RWPE1 (cell line): Measurements from ENCODE around the gene WNT8B.

Source experiments
- CTCF ChIA-PET: fragments of 350-600 bp; sonication (Branson Sonifier 250); formaldehyde crosslinking; extraction: SDS; loops from one replicate; lab custom pipeline; 2021; lab: Yijun Ruan, JAX
- POLR2A ChIA-PET: fragments of 400-600 bp; formaldehyde crosslinking; extraction: SDS; loops from one replicate; lab custom pipeline; 2020; ENCODE audit warnings: antibody characterized with exemption; ENCODE audit not compliant: low non-redundant PET; lab: Yijun Ruan, JAX
- DNase-seq: peaks from one replicate; pipeline ENCODE4 v3.0.0; 2012; ENCODE audit warnings: low spot score
- H3K27ac ChIP-seq: fragments of 450-650 bp; 2 replicates; pipeline ENCODE4 v1.5.1; 2017
- TF ChIP-seq, protein P1 (sequence below): fragments of 450-650 bp; conservative IDR thresholded peaks from 2 replicates; pipeline ENCODE4 v1.5.1; 2017; ENCODE audit warnings: low read depth, mild to moderate bottlenecking

WNT8B gene

DNA sequence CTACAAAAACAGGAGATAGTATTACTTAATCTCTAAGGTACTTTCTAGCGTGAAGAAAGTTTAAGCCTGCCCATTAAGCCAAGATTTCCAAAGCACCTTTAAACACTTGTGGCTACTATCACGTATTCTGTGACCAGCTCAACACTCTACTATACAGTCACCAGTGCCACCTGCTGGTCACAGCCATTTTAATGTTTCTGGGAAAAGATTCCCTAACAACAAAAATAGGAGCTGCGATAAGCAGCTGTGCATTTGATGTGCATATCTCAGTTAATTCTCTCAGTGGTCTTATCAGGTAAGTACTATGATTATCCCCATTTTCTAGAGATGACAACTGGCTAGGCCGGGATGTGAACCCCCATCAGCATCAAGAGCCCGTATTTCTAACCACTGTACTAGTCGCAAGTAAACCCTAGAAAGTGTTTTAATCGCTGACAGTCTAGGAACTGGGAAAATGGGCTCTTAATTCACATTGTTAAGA, 56.0 kb downstream of the WNT8B start:
- ChIA-PET POLR2A (no interaction called here), CTCF (interaction anchor here (0.5 to 2.5 kb wide), 37 partner anchors 9 to 1663 kb away, joined by 3 to 32 read pairs (median 4); partner anchors contain the start of genes HIF1AN and NDUFB8)
- TF ChIP-seq, protein P1, sequence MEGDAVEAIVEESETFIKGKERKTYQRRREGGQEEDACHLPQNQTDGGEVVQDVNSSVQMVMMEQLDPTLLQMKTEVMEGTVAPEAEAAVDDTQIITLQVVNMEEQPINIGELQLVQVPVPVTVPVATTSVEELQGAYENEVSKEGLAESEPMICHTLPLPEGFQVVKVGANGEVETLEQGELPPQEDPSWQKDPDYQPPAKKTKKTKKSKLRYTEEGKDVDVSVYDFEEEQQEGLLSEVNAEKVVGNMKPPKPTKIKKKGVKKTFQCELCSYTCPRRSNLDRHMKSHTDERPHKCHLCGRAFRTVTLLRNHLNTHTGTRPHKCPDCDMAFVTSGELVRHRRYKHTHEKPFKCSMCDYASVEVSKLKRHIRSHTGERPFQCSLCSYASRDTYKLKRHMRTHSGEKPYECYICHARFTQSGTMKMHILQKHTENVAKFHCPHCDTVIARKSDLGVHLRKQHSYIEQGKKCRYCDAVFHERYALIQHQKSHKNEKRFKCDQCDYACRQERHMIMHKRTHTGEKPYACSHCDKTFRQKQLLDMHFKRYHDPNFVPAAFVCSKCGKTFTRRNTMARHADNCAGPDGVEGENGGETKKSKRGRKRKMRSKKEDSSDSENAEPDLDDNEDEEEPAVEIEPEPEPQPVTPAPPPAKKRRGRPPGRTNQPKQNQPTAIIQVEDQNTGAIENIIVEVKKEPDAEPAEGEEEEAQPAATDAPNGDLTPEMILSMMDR, result peak; percentile 78
- DNase-seq, result peak; percentile 58
- H3K27ac ChIP-seq, result no peak overlapping the region

DNA sequence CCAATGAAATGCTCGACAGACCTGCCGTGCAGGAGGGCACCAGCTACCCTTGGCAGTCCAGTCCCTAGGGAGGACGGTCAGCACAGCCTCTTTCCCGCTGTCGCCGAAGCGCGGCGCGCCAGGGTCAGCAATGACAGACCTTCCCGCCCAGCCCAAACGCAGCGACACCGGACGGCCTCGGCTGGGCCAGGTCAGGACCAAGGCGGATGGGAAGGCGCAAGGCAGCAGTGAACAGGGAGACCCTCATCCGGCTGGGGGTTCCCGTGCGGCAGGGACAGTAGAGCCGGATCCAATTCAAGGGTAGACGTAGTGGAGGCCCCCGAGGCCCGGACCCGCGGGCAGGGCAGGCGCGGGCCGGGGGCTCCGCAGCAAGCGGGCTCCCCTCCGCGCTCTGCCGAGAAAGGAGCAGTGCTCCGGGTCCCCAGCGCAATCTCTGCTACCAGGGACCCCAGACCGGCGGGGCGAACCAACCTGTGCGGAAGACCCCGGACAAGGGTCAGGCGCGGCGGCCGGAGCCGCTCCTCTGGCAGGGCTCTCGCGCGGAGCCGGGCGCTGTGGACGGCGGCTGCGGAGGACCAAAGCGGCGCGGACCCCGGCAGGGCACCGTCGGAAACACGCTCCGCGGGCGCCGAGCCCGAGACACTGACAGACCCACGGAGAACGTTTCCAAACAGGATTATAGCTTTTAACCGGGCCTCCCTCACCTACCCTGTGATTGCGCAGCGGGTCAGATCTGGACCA, 56.7 kb downstream of the WNT8B start, which contains the start of gene SEC31B:
Gene SEC31B (minus strand): TSS at position 551 of the 741 bp plus-strand sequence. CDS start 2,909 bp downstream, outside the sequence.
- CTCF ChIA-PET, result interaction anchor here (0.6 to 2.5 kb wide), 32 partner anchors 8 to 894 kb away, joined by 3 to 32 read pairs (median 4); partner anchors contain the start of genes HIF1AN and NDUFB8

DNA sequence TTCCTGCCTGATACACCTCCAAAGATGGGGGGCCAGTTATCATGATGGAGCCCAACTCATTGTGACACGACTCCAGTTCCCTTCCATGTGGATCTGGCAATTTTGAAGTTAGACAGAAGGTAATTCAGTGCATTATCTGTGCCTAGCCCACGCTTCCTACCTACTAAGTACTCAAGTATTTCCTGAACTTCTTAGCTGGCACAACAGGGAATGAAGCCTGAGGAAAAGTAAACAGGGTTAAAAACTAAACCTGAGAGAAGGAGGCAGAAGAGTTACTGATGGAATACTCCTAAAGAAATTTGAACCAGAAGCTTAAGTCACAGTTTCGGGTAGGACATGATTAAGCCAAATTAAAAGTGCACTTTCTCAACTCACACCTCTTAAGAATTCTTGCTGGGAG, 58.0 kb downstream of the WNT8B start:
- peak; percentile 41 for DNase-seq
- ChIA-PET POLR2A (no interaction called here), CTCF (interaction anchor here (0.6 to 1.4 kb wide), 2 partner anchors 9 to 88 kb away, joined by 3 to 6 read pairs; no protein-coding TSS in a partner anchor)
- peak overlapping the region; percentile 25; the same call in 1 of the 2 replicates for H3K27ac ChIP-seq
- TF ChIP-seq, protein P1, result no peak

More for the DNA sequence above, 56.7 kb downstream of the WNT8B start, which contains the start of gene SEC31B:
- POLR2A ChIA-PET, result interaction anchor here (1.1 kb wide), 1 partner anchor 16 kb away, joined by 3 read pairs; the partner anchor contains the start of gene HIF1AN
- no peak for DNase-seq
- no peak within 1 kb of the TSS for H3K27ac ChIP-seq
- TF ChIP-seq, protein P1, result no peak

DNA sequence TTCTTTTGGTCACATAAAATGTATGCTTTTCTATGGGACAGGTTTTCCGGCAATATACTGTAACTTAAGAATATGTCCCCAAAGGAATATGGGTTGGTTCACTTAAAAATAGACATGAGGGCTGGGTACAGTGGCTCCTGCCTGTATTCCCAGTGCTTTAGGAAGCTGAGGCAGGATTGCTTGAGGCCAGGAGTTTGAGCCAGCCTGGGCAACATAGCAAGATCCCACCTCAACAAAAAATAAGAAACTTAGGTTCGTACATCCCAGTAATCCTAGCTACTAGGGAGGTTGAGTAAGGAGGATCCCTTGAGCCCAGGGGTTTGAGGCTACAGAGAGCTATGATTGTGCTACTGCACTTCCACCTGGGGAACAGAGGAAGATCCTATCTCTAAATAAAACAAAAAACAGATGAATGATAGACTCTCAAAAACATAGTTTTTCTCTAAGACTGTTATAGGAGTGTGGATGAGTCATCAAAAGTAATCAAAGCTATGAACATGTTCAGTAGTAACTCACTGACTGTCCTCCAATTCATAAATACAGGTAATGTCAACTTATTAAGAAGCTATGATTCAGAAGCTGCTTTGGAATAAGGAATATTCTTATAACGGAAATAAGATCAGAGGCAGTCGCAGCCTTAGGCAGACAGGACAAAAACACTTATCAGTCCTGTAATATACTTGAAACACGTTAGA, 59.4 kb downstream of the WNT8B start:
- no peak overlapping the region for H3K27ac ChIP-seq
- CTCF ChIA-PET, result interaction anchor here (0.6 to 1.3 kb wide), 3 partner anchors 11 to 88 kb away, joined by 3 read pairs; no protein-coding TSS in a partner anchor
- POLR2A ChIA-PET, result interaction anchor here (1.2 kb wide), 1 partner anchor 13 kb away, joined by 3 read pairs; the partner anchor contains the start of gene HIF1AN

DNA sequence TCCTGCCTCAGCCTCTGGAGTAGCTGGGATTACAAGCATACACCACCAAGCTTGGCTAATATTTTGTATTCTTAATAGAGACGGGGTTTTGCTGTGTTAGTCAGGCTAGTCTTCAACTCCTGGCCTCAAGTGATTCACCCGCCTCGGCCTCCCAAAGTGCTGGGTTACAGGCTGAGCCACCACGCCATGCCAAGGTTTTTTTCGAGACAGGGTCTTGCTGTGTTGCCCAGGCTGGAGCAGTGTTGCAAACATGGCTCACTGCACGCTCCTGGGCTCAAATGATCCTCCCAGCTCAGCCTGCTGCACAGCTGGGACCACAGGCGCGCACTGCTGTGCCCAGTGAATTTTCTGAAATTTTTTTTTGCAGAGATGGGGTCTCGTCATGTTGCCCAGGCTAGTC, 60.1 kb downstream of the WNT8B start:
- TF ChIP-seq, protein P1, result no peak
- ChIA-PET CTCF (interaction anchor here (0.7 to 1.3 kb wide), 3 partner anchors 10 to 40 kb away, joined by 3 to 9 read pairs (median 5); no protein-coding TSS in a partner anchor), POLR2A (interaction anchor here (0.7 to 1.2 kb wide), 2 partner anchors 13 to 168 kb away, joined by 3 read pairs; partner anchors contain the start of gene HIF1AN)
- 0 out of 2 replicates have a peak overlapping the region, but pooled peaks have one; percentile 24 for H3K27ac ChIP-seq
- no peak for DNase-seq

More for the DNA sequence above, 59.4 kb downstream of the WNT8B start:
- peak; percentile 34 for DNase-seq
- TF ChIP-seq, protein P1, result no peak
